Effector memory CD4-positive, alpha-beta T cell (primary cell): ENCODE measurements around the gene TMEM258.

Experiments
- DNase-seq, 3 donors: peaks; one replicate each; pipeline ENCODE4 v3.0.0-alpha.2; 2020
- H3K27ac ChIP-seq: 2 replicates; pipeline ENCODE4 v1.7.0; 2013; ENCODE audit warnings: mild to moderate bottlenecking, low read length, moderate library complexity; ENCODE audit not compliant: insufficient read depth, poor library complexity, severe bottlenecking
- H3K27me3 ChIP-seq: replicated peaks from 2 replicates; pipeline ENCODE4 v1.7.0; 2013; ENCODE audit warnings: mild to moderate bottlenecking, low read length; ENCODE audit not compliant: insufficient read depth, control insufficient read depth, poor library complexity, severe bottlenecking
- H3K36me3 ChIP-seq: 2 replicates; pipeline ENCODE4 v1.7.0; 2013; ENCODE audit warnings: mild to moderate bottlenecking, low read length, moderate library complexity; ENCODE audit not compliant: control insufficient read depth, insufficient read depth
- H3K4me1 ChIP-seq: 2 replicates; pipeline ENCODE4 v1.7.0; 2013; ENCODE audit warnings: low read length, mild to moderate bottlenecking; ENCODE audit not compliant: control insufficient read depth, insufficient read depth, poor library complexity, severe bottlenecking
- H3K4me3 ChIP-seq: 2 replicates; pipeline ENCODE4 v1.7.0; 2013; ENCODE audit warnings: low read length, low read depth, mild to moderate bottlenecking; ENCODE audit not compliant: insufficient read depth, poor library complexity, severe bottlenecking
- H3K9me3 ChIP-seq: 2 replicates; pipeline ENCODE4 v1.7.0; 2013; ENCODE audit warnings: mild to moderate bottlenecking, low read length, moderate library complexity; ENCODE audit not compliant: control insufficient read depth

Gene TMEM258

DNA sequence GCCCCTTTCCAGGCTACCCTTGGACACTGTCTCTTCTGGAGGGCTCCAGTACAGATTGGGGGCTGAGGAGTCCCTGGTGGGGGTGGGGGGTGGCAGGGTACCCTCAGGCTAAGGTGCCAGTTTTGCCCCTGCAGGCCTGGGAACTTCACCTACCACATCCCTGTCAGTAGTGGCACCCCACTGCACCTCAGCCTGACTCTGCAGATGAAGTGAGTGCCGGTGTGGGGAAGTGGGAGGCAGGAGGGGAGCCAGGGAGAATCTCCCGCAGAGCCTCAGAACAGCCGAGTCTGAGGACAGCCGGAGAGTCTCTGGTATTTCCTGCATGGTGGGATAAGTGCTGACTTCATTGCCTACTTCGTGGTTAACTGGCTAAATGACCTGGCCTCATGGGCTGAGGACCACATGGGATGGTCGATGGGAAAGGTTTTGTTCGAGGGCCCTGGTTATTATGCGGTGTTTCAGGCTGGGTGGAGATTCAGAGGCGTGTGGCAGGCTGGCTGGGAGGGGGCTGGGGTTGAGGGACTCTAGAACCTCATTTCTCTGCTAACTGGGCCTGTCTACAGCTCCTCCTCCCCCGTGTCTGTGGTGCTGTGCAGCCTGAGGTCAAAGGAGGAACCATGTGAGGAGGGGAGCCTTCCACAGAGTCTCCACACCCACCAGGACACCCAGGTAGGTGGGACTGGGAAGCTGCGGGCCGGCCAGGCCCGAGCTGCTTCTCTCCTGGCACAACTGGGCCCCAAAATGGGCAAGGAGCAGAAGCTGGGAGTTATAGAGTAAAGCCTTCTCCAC lies 8.5 kb downstream of the TMEM258 start:
- peaks cover 43% of the 10 kb centered on the region for H3K36me3 ChIP-seq
- DNase-seq = no peak

DNA sequence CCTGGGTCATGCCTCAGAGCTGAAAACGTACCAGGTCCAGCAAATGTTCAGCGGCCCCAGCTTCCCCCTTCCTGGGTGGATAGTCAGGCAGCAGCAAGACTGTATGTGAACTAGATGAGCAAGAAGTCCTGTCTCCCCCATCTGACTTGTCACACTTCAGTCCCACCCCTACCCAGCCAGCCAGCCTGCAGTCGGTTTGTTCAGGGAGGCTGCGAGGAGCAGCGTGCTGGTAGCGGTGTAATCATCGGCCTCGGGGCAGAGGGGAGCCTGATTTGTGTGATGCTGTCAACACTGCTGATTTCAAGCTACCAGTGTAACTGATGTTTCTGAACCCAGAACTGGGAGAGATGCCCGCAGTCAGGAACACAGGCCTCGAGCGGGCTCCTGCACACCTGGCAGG lies 9.6 kb downstream of the TMEM258 start:
- H3K4me1 ChIP-seq = peaks cover 2% of the 10 kb centered on the region
- peaks cover 34% of the 10 kb centered on the region for H3K36me3 ChIP-seq
- DNase-seq = no peak
- H3K9me3 ChIP-seq = no peaks in the 10 kb centered on the region
- no peak overlapping the region for H3K4me3 ChIP-seq
- no peak overlapping the region for H3K27ac ChIP-seq
- no peaks in the 10 kb centered on the region for H3K27me3 ChIP-seq

More for the DNA sequence above, 8.5 kb downstream of the TMEM258 start:
- no peak overlapping the region for H3K27ac ChIP-seq
- no peaks in the 10 kb centered on the region for H3K4me1 ChIP-seq
- no peaks in the 10 kb centered on the region for H3K9me3 ChIP-seq
- no peak overlapping the region for H3K4me3 ChIP-seq
- no peaks in the 10 kb centered on the region for H3K27me3 ChIP-seq

DNA sequence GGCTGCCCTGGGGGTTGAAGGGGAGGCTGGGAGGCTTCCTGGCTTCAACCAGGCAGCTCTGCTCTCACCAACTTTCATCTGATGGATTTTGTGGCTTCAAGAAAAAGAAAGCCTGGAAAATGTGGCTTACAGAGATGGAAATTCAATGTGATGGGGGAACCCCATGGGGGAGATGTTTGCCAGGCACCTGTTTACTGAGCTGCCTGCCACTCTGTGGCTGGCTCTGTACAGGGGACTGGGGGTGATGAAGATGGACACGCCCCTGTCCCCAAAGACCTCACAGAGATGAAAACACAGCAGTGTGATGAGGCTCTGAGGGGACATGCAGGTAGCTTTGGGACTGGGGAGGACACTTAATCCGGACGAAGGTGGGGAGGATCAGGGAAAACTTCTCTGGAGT lies 10.1 kb downstream of the TMEM258 start:
- Histone ChIP-seq H3K27ac (no peak overlapping the region), H3K27me3 (no peaks in the 10 kb centered on the region), H3K9me3 (no peaks in the 10 kb centered on the region), H3K36me3 (peaks cover 28% of the 10 kb centered on the region), H3K4me3 (no peak overlapping the region), H3K4me1 (peaks cover 7% of the 10 kb centered on the region)
- DNase-seq = no peak

DNA sequence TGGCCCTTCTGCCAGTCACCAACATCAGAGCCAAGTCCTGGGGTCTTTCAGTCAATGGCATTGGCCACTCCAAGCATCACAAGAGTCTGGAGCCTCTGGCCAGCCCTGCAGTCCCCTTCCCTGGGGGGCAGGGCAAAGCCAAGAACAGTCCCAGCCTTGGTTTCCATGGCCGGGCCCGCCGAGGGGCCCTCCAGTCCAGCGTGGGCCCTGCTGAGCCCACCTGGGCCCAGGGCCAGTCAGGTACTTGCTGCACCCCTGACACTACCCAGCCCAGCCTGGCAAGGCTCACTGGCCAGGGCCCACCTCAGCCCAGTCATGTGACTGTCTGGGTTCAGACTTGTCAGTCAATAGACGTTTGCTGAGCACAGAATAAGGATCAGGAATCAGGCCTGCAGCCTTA lies 10.8 kb downstream of the TMEM258 start:
- Histone ChIP-seq H3K36me3 (peaks cover 21% of the 10 kb centered on the region), H3K27ac (no peak overlapping the region), H3K4me1 (peaks cover 13% of the 10 kb centered on the region), H3K4me3 (no peak overlapping the region), H3K9me3 (no peaks in the 10 kb centered on the region), H3K27me3 (no peaks in the 10 kb centered on the region)
- DNase-seq = no peak

DNA sequence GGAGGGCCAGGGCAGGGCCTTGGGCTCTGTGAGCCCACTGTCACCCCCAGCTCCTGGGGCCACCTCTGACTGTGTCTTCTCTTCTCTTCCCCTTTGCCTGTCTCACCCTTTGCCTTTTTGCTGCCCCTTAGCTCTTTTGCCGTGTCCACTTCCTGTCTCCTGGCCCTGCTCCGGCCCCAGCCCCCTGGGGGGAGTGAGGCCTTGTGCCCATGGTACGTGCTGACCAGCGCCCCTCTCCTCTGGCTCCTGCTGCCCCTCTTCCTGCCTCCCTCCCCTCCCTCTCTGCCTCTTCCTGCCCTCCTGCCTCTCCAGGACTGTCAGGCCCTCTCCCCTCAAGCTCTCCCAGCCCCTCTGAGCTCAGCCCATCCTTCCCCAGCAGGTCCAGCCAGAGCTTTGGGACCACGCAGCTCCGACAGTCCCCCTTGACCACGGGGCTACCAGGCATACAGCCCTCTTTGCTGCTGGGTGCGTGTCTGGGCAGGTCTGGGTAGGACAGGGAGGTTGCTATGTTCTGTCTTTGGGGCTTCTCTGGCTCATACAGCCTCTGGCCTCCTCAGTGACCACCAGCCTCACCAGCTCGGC lies 11.7 kb downstream of the TMEM258 start:
- Histone ChIP-seq H3K27ac (no peak overlapping the region), H3K27me3 (no peaks in the 10 kb centered on the region), H3K9me3 (no peaks in the 10 kb centered on the region), H3K36me3 (peaks cover 12% of the 10 kb centered on the region), H3K4me3 (no peak overlapping the region), H3K4me1 (peaks cover 13% of the 10 kb centered on the region)
- no peak for DNase-seq

DNA sequence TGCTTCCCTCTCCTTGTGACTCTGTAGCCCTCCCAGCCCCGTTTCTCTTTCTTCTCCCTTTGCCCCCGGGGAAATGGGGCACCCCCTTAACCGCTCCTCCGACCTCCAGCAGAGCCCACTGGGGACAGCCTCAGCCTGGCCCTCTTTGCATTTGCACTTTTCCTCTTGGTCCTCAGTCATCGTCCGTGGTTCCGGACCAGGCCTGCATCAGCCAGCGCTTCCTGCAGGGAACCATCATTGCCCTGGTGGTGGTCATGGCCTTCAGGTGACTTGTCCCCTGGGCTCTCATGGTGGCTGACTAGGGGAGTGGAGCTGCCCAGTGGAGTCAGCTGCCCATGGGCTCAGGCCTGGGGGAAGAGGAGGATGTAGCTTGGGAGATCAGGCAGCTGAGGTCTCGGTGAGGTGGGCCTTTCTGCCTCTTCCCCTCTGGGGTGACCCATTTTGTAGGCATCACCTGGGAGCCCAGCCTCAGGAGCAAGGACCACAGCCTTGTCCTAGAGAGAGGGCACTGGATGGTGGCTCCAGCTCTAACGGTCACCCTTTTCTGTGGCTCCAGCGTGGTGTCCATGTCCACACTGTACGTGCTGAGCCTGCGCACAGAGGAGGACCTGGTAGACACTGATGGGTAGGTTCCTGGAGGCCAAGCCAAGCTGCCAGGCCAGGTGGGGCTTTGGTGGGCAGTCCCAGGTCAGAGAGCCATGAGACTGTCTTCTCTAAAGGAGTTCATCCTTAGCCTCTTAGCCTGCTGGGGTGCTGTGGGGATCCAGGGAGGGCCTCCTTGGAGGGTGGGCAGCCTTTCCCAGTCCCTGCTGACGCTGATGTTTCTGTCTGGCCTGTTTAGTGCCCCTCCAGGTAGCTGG lies 12.5 kb downstream of the TMEM258 start:
- Histone ChIP-seq H3K27me3 (no peaks in the 10 kb centered on the region), H3K4me3 (no peak overlapping the region), H3K36me3 (peaks cover 7% of the 10 kb centered on the region), H3K9me3 (no peaks in the 10 kb centered on the region), H3K4me1 (peaks cover 13% of the 10 kb centered on the region), H3K27ac (no peak overlapping the region)
- DNase-seq = no peak

DNA sequence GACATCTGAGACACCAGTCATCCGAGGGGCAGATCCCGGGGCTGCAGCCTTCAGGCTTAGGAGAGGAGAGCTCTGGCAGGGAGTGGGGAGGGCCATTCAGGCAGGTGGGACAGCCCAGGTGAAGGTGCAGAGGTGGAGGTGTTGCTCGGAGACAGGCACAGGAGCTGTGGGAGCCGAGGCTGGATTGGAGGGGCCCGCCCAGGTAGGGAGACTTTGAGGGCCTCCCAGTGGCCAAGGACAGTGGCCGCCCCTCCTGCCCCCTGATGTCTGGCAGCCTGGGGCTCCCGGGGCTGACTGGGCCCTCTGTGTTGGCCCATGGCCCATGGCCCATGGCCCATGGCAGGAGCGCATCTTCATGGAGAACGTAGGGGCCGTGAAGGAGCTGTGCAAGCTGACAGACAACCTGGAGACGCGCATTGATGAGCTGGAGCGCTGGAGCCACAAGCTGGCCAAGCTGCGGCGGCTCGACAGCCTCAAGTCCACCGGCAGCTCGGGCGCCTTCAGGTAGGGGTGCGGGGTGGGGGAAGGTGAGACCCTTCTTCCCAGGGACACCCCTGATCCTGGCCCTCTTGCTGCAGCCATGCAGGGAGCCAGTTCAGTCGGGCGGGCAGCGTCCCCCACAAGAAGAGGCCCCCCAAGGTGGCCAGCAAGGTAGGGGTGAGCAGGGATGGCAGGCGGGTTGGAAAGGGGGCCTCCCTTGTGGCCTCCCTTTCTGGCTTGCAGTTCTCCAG lies 13.3 kb downstream of the TMEM258 start:
- H3K4me3 ChIP-seq = no peak overlapping the region
- no peaks in the 10 kb centered on the region for H3K27me3 ChIP-seq
- no peak for DNase-seq
- no peak overlapping the region for H3K27ac ChIP-seq
- H3K4me1 ChIP-seq = peaks cover 13% of the 10 kb centered on the region
- H3K36me3 ChIP-seq = no peaks in the 10 kb centered on the region
- no peaks in the 10 kb centered on the region for H3K9me3 ChIP-seq

DNA sequence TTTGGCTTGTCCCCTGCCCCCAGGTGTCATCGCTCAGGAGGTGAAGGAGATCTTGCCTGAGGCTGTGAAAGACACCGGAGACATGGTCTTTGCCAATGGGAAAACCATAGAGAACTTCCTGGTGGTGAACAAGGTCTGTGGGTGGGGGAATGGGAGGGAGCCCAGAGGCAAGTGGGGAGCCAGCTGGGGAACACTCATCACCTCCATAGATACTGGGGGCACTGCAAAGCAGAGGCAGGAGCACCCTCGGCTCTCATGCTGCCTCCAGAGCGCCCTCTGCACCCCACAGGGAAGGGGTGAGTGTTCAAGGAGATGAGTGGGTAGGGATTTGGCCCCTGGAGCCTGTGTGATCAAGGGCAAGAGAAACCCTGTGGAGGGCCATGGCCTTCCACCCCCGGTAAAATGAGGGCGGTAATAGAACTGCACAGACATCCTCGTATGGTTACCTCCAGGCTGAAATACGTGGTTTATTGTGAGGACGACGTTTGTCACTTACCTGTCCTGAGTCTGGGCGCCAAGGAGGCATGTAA lies 14.0 kb downstream of the TMEM258 start:
- peaks cover 13% of the 10 kb centered on the region for H3K4me1 ChIP-seq
- no peak overlapping the region for H3K4me3 ChIP-seq
- DNase-seq = no peak
- no peak overlapping the region for H3K27ac ChIP-seq
- H3K36me3 ChIP-seq = no peaks in the 10 kb centered on the region
- H3K9me3 ChIP-seq = no peaks in the 10 kb centered on the region
- H3K27me3 ChIP-seq = no peaks in the 10 kb centered on the region

DNA sequence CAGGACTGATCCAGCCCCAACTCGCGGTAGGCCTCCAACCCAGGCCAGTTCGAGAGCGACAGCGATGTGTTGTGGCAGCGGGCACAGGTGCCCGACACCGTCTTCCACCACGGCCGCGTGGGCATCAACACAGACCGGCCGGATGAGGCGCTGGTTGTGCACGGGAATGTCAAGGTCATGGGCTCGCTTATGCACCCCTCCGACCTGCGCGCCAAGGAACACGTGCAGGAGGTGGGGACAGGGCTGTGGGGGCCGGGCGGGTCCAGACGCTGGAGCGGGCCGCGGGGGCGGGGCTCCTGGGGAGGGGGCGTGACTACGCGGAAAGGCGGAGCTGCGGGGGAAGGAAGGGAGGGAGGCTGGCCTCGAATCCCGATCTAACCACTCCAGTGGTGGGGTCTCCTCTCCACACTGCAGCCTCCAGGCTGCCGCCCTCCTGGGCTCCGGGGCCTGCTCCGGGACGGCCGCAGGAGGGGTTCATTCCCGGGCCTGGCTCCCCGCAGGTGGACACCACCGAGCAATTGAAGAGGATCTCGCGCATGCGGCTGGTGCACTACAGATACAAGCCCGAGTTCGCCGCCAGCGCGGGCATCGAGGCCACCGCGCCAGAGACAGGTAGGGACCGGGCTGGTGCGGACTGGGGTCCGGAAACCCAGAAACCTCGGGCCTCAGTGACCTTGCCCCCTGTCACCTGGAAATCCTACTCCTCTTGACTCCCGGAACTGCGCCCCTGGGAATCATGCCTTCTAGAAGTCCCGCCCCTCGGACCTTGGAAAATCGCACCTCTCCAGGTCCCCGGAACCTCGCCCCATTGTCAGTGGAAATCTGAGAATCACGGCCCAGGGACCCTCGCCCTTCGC lies 14.9 kb downstream of the TMEM258 start:
- H3K36me3 ChIP-seq = no peaks in the 10 kb centered on the region
- no peaks in the 10 kb centered on the region for H3K9me3 ChIP-seq
- DNase-seq = peak; percentile 41 to 71 (median 58)
- peak overlapping the region; percentile 54 for H3K4me3 ChIP-seq
- no peak overlapping the region for H3K27ac ChIP-seq
- peaks cover 17% of the 10 kb centered on the region for H3K4me1 ChIP-seq
- H3K27me3 ChIP-seq = no peaks in the 10 kb centered on the region
